AG04450 (cell line): Measurements from ENCODE around the gene FOSL2. TPM values are rescaled to one million over a fixed set of nuclear protein-coding genes. Genes with fewer than 3 reads are reported as not detected.

Experiments used
- CTCF ChIA-PET: fragments of 300-600, 350-600 bp; formaldehyde crosslinking; extraction: SDS; loops from one replicate; lab custom pipeline; 2022; ENCODE audit warnings: antibody characterized with exemption, inconsistent platforms; lab: Charles Lee
- POLR2A ChIA-PET: fragments of 350-600 bp; formaldehyde crosslinking; extraction: SDS; loops from one replicate; lab custom pipeline; 2021; ENCODE audit warnings: antibody characterized with exemption, inconsistent platforms; lab: Yijun Ruan, JAX
- DNase-seq: peaks from one replicate; pipeline ENCODE4 v3.0.0-alpha.2; 2011; ENCODE audit warnings: low read depth, low spot score
- H3K27ac ChIP-seq: one replicate; pipeline ENCODE4 v1.5.1; 2012; ENCODE audit warnings: low read depth, low read length, control low read depth
- H3K27me3 ChIP-seq: one replicate; pipeline ENCODE4 v1.6.0; 2012; ENCODE audit warnings: low read length; ENCODE audit not compliant: control insufficient read depth, insufficient read depth
- H3K4me3 ChIP-seq: 2 replicates; pipeline ENCODE4 v1.5.1; 2011; ENCODE audit warnings: mild to moderate bottlenecking, low read depth, low read length, control low read depth
- H3K9me3 ChIP-seq: 2 replicates; pipeline ENCODE4 v1.5.1; 2012; ENCODE audit warnings: low read length; ENCODE audit not compliant: control insufficient read depth, insufficient read depth
- CTCF ChIP-seq: IDR thresholded peaks from 2 replicates; pipeline ENCODE4 v1.5.1; 2011; ENCODE audit warnings: low read depth, low read length, control low read depth, inconsistent platforms
- polyA plus RNA-seq: library from polyadenylated mRNA; depleted of rRNA; stranded (reverse); fragments of >200 nt; gene quantifications from 2 replicates; pipeline ENCODE4 v1.2.3, GENCODE V29; 2011

FOSL2 gene
- polyA plus RNA-seq, 1 experiment = 45.3 TPM

GRCh38 chr2:28429636-28430376 is 37.1 kb downstream of the FOSL2 start:
- ChIA-PET POLR2A (no interaction called here), CTCF (no interaction called here)
- Histone ChIP-seq H3K9me3 (peaks cover 12% of the 10 kb centered on the region), H3K27me3 (no peaks in the 10 kb centered on the region), H3K4me3 (no peak overlapping the region), H3K27ac (no peak overlapping the region)
- DNase-seq = no peak
- TF ChIP-seq CTCF = no peak

- ChIA-PET CTCF (no interaction called here), POLR2A (no interaction called here)
- H3K4me3 ChIP-seq = no peak overlapping the region
- no peak for TF ChIP-seq CTCF
- H3K27me3 ChIP-seq = no peaks in the 10 kb centered on the region
- peaks cover 12% of the 10 kb centered on the region for H3K9me3 ChIP-seq
- no peak overlapping the region for H3K27ac ChIP-seq
- DNase-seq = no peak
Observed at GRCh38 chr2:28430377-28430765, 37.7 kb downstream of the FOSL2 start.

GRCh38 chr2:28430788-28431418 is 38.2 kb downstream of the FOSL2 start:
- DNase-seq = no peak
- no peak overlapping the region for H3K4me3 ChIP-seq
- H3K9me3 ChIP-seq = peaks cover 12% of the 10 kb centered on the region
- H3K27me3 ChIP-seq = no peaks in the 10 kb centered on the region
- no peak overlapping the region for H3K27ac ChIP-seq
- CTCF ChIA-PET = no interaction called here
- no peak for TF ChIP-seq CTCF
- POLR2A ChIA-PET = no interaction called here

GRCh38 chr2:28431741-28432140 is 39.1 kb downstream of the FOSL2 start:
- ChIA-PET CTCF (no interaction called here), POLR2A (no interaction called here)
- Histone ChIP-seq H3K27ac (no peak overlapping the region), H3K9me3 (peaks cover 12% of the 10 kb centered on the region), H3K4me3 (no peak overlapping the region), H3K27me3 (no peaks in the 10 kb centered on the region)
- TF ChIP-seq CTCF = no peak
- DNase-seq = no peak

DNA sequence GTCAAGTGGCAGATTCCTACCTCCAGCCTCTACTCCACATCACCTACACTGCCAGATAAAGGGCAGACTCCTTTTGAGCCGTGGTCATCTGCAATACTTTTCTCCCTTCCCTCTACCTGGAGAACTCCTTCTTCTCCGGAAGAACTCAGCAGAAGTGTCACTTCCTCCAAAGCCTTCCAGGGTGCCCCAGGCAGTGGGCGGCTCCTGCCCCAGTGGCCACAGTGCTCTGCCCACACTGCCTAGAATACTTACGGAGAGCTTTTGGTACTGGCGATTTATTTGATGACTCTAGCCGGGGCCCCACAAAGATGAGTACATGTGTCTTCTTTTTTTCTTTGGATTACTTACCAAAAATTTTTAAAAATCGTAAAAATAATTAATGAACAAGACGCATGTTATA is 39.7 kb downstream of the FOSL2 start:
- no peaks in the 10 kb centered on the region for H3K27me3 ChIP-seq
- POLR2A ChIA-PET = no interaction called here
- no peak overlapping the region for H3K27ac ChIP-seq
- H3K9me3 ChIP-seq = peaks cover 12% of the 10 kb centered on the region
- H3K4me3 ChIP-seq = no peak overlapping the region
- no peak for DNase-seq
- CTCF ChIA-PET = no interaction called here
- TF ChIP-seq CTCF = no peak
